Activated CD4-positive, CD25-positive, alpha-beta regulatory T cell treated with anti-CD3 and anti-CD28 coated beads, Interleukin-2, amount 50 U/mL, for 24 hours (primary cell): ENCODE data around the gene UPK2.
A peak's percentile ranks its signal among the peaks of the same experiment; 100 is the strongest.

Experiments
- ATAC-seq, 2 donors: fragments of 150-1000 bp; cut with Tn5 transposase; one replicate each; pipeline ENCODE4 v1.10.0; 2021; ENCODE audit warnings: mild to moderate bottlenecking in 1 of 2, moderate library complexity in 1 of 2

UPK2 gene

DNA sequence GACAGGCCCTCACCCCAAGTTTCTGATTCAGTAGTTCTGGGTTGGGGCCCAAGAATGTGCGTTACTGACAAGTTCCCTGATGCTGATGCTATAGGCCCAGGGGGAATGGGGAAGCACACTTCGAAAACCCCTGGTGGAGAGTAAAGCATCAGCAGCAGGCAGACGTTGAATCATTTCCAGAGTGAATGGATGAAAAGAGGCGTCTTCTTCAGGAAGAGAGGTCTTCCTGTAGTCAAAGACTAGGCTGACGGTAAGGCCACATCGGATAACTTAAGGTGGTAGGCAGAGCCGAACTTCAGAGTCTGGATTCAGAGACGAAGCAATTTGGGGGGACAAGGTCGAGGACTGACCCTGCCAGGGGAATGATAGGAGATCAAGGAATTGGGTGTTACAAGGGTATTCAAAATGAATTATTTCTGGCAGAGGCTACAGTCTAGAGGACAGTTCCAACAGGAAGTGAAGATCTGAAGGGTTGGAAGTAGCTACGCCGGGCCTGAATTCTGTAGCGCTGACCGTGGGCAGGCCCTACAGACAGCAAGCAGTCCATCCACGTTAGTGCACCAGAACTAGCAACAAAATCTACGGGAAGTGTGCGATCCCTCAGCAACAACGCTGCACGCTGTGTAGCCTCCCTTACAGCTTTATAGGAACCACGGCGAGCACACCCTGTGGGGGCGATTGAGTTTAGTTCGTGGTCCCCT is 41.0 kb downstream of the UPK2 start:
- ATAC-seq, result peak; percentile 27 to 39

GRCh38 chr11:118997627-118998387 is 41.7 kb downstream of the UPK2 start, which contains the start of gene CENATAC:
Gene CENATAC, plus strand, starts transcription at chr11:118998138. Its CDS starts 60 bp downstream, at chr11:118998198.
- peak; percentile 93 to 96 for ATAC-seq

GRCh38 chr11:118998388-118998717 is 42.3 kb downstream of the UPK2 start:
- peak; percentile 2 to 5 for ATAC-seq

DNA sequence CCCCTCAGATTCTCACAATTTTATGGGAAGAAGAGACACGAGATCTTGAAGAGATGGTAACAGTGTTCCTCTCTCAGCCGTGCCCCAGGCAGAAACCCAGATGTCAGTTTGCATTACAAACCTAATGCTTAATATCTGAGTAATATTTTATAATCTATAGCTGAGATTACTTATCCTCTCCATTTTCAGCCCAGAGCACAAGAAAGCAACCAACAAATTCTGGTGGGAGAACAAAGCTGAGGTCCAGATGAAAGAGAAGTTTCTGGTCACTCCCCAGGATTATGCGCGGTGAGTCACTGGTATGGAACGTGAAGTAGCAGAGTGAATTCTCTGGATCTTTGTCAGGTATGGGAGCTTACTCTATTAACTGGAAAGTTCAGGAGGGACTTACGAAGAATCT is 42.7 kb downstream of the UPK2 start:
- no peak for ATAC-seq

DNA sequence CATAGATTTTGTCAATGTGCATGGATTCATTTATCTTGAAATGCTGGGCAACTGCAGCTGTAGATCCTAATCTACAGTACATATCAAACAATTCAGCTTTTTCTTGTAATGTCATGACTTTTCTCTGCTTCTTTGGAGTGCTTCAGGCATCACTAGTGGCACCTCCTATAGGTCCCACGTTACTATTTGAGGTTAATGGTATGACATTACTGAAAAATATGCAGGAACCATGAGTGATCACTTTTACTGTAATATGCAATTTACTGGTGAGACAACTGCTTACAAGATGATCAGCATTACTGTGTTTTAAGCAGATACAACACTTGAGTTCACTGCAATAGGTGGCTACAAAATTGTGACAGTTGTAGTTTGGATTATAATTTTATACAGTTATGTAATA is 44.8 kb downstream of the UPK2 start:
- ATAC-seq, result no peak

- ATAC-seq, result peak; percentile 53 to 60
Measured at GRCh38 chr11:119006656-119007055, 50.6 kb downstream of the UPK2 start.
